ENCODE measurements around the gene INTS7.

GRCh38 chr1:211908951-211909350, 126.4 kb downstream of the INTS7 start:
- no peak for TF ChIP-seq CTCF (IDR thresholded peaks at IDR 0.05)
- TF ChIP-seq ZFX (IDR thresholded peaks at IDR 0.05; ENCODE audit: borderline replicate concordance), result no peak
